HCT116 (cell line): ENCODE data around the gene USP43. TPM values are rescaled to one million over a fixed set of nuclear protein-coding genes. Genes with fewer than 3 reads are reported as not detected.

Experiments
- total RNA-seq: library from RNA; stranded (reverse); gene quantifications from one replicate; pipeline ENCODE4 v1.2.1, GENCODE V29; 2021; ENCODE audit not compliant: unreplicated experiment

USP43 gene
- total RNA-seq, 1 experiment from 2014 or later, result 8.0 TPM

Other genes starting within 250 kb of the USP43 start
- gene STX8, start 69.7 kb upstream of the USP43 start, total RNA-seq, result 38.8 TPM
- gene CFAP52, start 68.9 kb upstream of the USP43 start, total RNA-seq, result not detected
- not detected for gene DHRS7C, start 146.1 kb downstream of the USP43 start, total RNA-seq
- not detected for gene GSG1L2, start 176.6 kb downstream of the USP43 start, total RNA-seq
- not detected for gene GLP2R, start 180.4 kb downstream of the USP43 start, total RNA-seq